DLD1 (cell line): Measurements from ENCODE around the gene ABLIM1.

Source experiments
- in situ Hi-C: cut with HindIII; loops from 2 replicates; pipeline ENCODE4 v1.10.0; 2017; ENCODE audit warnings: low sequenced_read_pairs

ABLIM1 gene

DNA sequence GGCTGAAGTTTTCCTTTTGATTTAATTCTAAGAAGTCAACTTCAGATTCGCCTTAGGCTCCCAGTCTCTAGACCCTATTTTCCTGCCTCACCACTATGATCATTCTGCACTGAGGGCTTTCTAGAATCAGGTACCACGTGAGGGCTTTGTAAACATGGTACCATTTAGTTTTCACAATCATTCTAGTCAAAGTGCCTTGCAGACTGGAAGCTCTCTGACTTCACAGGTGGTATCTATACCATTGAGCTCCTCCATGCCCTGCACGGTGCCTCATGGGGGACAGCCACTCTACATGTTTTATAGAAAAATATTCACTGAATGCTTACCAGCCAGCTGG lies 106.5 kb downstream of the ABLIM1 start:
- in situ Hi-C loops, result no loop called here

DNA sequence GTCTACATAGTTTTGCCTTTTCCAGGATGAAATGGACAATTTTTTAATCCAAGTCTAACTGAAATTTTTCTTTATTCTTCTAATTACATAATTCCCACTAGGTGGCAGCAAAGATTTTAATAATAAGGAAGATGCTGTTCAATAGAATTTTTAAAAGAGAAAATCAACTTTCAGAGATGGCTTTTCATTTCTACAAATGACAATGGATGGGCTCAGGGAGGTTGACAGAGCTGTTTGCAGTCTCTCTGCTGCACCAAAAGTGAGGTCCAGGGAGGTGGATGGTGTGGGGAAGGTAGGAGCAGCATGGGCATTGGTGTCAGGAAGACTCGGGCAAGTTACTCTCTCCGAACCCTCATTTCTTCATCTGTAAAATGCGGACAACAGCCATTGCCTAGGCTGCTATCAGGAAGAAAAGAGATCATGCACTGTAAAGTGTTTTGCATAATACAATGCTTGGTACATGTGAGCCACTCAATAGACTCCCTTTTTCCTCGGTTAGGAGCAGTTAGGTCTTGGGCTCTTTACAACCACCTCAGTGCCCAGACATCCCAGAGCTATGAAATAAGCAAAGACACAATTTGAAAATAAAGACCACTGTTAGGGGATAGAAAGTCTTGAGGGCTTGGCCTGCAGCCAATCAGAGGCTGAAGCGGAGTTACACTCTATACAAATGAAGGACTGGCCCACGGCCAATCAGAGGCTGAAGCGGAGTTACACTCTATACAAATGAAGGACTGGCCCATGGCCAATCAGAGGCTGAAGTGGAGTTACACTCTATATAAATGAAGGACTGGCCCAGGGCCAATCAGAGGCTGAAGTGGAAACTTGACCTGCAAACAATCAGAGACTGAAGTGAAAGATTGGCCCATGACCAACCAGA lies 107.1 kb downstream of the ABLIM1 start:
- in situ Hi-C loops, result no loop called here

DNA sequence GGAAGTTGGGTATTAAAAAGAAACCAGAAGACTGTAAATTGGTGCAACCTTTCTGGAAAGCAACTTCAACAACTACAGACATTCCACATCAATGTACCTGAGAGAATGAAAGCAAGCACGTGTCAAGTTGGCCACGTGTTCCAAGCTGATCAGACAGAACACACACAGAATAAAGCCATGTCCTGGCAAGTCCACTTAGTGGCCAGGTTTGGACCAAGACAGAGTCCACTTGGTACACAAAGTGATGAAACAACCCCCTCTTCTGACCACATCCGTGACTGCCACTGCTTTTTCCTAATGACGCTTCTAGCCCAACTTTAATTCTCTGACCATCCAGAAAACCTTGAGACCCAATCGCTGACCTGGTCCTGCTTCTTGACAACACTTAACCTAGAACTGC lies 109.4 kb downstream of the ABLIM1 start:
- in situ Hi-C loops, result loop anchor here (5.0 kb wide), 1 partner anchor 246 kb away; no protein-coding TSS in a partner anchor

DNA sequence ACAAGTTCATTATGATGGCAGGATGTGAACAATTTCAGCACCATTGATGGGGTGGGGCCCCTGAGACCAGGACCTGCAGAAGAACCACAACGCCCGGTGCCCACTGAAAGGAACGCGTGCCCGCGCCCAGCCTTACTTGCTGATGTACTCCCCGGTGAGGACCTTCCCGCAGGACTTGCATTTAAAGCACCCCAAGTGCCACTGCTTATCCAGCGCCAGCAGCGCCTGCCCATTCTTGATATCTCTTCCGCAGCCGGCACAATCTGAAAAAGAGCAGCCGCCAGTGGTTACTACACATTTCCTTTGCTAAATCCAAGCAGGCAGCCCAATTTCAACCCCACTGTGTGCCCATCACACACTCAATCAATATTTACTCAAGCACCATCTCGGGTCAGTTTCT lies 110.6 kb downstream of the ABLIM1 start:
- in situ Hi-C loops, result loop anchor here (5.0 kb wide), 1 partner anchor 245 kb away; no protein-coding TSS in a partner anchor

DNA sequence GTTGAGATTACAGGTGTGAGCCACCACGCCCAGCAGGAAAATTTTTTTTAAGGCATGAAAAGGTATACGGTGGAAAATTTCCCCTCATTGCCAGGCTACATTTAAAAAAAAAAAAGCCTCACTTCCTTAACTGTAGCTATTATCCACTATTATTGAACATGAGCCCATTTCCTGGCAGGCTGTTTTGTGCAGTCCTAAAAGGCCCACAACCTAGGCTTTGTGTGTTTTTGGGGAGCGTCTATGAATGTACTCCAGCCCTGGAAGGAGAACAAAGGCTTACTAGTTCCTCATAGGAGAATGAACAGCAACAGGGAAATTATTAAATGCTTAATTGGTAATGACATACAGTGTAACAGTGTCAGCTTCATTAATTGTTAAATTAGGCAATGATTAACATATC lies 111.0 kb downstream of the ABLIM1 start:
- in situ Hi-C loops, result loop anchor here (5.0 kb wide), 1 partner anchor 245 kb away; no protein-coding TSS in a partner anchor

DNA sequence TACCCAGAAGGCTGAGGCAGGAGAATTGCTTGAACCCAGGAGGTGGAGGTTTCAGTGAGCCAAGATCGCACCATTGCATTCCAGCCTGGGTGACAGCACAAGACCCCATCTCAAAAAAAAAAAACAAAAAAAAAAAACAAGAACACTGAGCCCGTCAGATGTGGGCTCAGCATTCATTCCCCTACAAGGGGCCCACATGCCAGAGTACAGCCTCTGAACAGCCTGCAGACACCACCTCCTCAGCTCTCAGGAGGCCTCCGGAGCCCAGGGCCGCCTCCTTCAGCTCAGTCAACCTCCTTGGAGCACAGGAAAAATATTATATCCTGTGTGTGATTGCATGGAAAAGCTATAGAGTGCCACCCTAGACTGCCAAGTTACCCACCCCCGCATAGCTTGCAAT lies 112.3 kb downstream of the ABLIM1 start:
- in situ Hi-C loops, result loop anchor here (5.0 kb wide), 1 partner anchor 244 kb away; no protein-coding TSS in a partner anchor

DNA sequence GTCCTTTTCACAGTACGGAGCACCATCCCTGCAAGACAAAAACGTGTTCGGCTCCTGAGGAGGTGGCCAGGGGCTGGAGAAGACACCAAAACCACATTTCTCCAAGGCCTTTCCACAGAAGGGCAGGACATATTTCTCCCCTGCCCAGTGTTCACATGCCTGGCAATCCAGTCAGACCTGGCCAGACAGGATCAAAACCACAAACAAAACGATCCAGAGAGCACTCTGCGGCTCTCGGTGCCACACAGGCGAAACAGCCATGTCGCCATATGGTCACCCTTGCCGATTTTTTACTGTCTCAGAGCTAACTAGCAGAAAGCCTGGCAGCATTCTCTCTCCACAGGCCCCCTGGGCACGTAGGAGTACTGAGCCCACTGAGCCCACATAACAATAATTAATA lies 113.0 kb downstream of the ABLIM1 start:
- in situ Hi-C loops, result loop anchor here (5.0 kb wide), 1 partner anchor 243 kb away; no protein-coding TSS in a partner anchor

DNA sequence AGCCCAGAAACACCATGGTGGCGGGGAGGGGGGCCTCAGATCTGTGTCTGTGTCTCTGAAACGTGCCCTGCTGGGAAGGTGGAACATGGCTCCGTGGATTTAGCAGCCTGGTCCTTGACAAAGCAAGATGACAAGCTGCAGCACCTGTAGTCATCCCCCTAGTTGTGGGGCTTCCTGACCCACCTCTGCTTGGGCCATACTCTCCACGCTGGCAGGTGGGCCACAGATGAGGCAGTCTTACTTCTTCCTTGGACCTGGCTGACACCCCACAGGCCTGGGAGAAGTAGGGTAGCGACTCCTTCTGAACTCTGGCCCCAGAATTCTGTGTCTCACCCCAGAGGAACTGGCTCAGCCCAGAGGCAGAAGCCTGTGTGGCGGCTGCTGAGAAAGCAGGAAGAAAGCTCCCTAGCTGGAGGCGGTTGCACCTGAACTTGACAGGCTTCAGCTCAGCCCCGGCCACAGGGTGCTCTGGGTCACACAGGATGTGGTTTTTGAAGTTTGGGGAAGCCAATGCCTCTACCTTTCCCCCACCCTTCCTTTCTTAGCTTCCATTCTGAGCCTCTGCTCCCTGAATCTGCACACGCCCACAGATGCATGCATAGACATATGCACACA lies 113.9 kb downstream of the ABLIM1 start:
- in situ Hi-C loops, result no loop called here

DNA sequence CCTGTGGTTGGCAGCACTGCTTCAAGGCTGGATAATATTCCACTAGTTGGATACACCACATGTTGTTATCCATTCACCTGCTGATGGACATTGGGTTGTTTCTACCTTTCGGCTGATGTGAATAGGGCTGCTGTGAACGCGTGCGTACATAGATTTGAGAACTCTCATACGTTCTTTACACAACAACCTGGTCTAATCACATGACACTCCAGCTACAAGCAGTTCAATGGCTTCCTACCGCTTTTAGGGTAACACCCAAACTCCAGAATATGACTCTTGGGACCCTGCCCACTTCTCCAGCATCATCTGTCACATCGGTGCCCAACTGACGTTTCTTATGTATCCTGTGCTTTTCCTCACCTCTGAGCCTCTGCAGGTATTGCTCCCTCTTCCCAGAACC lies 114.6 kb downstream of the ABLIM1 start:
- in situ Hi-C loops, result no loop called here

DNA sequence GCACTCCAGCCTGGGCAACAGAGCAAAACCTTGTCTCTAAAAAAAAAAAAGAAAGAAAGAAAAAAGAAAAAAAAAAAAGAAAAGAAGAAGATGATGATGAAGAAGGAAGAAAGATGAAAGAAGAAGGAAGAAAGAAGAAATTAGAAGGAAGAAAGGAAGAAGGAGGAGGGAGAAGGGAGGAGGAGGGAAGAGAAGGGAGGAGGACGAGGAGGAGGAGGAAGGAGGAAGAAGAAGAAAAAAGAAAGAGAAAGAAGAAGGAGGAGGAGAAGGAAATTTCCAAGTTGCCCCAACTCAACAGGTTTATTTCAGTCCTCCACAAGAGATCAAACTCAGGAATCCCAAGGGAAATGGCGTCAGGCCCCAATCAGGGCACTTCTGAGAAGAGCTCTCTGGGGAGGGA lies 115.7 kb downstream of the ABLIM1 start:
- in situ Hi-C loops, result no loop called here

DNA sequence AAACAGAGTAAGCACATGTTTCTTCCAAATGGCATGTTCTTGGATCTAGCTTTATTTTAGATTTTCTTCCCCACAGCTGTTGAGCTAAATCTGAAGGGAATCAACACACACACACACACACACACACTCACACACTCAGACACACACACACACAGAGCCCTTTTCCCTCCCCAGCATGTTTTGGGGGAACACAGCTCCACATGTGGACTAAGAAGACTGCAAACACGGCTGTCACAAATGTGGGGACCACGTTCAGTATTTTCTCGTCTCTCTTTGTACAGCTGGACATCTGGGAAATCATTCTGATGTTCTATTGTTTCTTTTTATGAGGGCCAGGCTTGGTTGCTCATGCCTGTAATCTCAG lies 116.3 kb downstream of the ABLIM1 start:
- in situ Hi-C loops, result no loop called here

DNA sequence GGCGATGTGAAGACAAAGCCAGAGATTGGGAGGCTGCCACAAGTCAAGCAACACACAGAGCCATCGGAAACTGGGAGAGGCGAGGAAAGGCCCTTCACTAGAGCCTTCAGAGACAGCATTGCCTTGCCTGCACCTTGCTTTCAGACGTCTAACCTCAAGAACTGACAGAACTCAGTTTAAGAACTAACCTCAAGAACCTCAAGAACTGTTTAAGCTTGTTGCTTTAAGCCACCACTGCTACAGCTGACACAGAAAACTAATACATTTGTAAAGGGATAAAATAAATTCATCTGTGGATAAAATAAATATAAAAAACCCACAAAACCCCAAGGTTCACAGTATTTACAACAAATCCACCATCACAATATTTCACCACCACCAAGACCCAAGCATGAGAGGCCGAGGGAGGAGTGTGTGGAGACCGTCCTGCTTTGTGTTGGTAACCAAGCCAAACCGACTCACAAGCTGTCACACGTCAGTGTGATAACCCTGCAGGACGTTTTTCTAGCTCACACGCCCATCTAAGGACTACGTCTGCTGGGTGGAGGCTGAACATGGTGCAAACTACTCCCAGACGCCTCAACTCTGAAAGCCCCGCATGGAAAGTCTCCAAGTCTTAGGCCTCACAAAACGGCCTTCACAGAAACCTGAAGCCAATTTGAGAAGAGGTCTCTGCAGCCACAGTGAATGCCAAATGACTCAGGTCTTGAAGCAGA lies 116.8 kb downstream of the ABLIM1 start:
- in situ Hi-C loops, result no loop called here

DNA sequence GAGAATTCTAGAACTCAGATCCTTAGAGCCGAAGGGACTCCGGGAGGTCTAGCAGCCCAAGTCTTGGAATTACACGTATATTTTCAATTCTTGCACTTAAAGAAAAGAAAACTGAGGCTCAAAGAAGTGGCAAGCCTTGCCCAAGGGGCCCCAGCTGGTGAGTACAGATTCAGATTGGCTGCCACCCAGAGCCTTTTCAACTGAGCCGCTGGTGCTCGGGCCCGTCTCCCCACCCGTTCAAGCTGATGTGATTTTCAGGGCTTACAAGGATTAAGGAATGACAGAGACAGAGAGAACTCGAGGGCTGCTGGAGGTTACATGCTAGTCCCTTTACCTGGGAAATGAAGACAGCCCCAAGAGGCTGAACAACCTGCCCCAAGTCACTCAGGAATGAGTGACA lies 117.8 kb downstream of the ABLIM1 start:
- in situ Hi-C loops, result no loop called here

DNA sequence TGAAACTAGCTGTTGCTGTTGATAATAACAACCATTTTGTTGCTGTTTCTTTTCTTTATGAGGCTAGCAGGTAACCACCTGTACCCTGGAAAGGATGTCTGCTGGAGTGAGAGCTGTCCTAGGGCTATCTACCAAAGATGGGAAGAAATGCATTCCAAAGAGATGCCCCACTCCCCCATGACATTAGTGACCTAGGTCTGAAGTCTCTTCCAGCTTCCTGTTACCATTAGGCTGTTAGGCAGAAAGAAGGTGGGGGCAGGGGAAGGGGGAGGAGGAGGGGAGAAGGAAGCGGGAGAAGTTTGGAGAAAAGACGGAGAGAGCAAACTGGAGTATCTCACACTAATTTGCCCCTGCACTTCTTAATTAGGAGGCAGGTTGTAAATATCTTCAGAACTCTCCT lies 118.5 kb downstream of the ABLIM1 start:
- in situ Hi-C loops, result no loop called here

DNA sequence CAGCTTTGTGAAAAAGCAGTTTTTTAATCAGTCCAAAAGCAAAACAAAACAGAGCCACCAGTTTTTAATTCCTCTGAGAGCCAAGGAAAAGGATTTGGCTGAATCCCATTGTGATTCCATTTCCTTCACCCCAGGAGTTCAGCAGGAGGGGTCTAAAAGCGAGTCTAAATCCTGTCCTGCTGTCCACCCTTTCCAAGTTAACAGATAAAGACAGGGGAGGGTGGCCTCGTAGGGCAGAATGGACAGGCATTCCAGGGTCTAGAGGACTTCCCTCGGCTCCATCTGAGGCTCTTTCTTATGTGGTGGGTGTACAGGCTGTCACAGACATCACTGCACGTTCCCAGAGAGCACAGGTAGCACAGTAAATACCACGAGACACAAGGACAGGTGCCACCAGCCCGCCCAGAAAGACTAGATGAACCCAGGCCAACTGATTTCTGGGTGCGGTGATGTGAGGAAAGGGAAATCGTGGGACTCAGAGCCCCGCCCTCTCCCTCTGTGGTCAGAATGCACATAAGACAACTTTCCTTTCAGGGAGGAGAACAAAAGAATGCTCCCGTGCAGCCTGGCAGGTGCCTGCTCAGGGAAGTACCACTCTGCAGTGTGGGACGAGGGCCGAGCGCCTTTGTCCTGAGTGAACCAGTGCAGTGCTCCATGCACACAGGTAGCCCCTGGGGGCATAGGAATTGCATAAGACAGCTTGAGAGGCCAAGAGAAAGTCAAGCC lies 119.7 kb downstream of the ABLIM1 start:
- in situ Hi-C loops, result no loop called here

DNA sequence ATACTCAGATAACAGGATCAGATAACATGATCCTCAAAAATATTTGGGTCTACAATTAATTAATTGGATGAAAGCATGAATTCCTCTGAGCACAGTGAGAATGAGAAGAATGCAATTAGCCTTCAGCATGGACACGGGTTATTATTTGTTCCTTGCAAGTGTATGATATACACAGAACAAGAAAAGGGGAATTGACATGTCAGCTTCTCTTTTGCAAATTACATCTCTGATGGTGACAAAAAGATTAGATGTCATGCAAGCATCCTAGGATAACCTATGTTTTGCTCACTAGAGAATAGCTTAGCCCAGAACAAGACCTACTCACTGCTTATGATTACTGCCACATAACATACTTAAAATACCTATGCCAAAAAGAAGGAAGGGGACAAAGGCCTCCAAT lies 120.3 kb downstream of the ABLIM1 start:
- in situ Hi-C loops, result no loop called here

DNA sequence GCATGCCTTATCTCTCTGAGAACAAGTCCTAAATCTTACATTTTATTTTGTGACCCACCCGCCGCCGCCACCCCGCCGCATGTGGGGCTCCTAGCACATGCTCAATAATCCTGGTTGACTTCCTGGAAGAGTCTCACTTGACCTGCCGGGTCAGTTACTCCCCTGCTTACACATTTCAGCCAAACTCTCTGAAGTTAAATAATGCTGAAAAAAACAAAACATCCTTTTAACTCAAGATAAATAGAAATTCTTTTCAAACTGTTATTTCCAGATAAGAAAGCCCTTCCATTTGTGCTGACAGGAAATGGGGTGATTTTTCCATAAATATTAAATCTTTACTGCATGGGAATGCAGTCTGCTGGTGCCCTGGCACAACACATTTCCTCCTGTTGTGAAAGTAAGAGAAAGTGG lies 123.5 kb downstream of the ABLIM1 start:
- in situ Hi-C loops, result no loop called here

DNA sequence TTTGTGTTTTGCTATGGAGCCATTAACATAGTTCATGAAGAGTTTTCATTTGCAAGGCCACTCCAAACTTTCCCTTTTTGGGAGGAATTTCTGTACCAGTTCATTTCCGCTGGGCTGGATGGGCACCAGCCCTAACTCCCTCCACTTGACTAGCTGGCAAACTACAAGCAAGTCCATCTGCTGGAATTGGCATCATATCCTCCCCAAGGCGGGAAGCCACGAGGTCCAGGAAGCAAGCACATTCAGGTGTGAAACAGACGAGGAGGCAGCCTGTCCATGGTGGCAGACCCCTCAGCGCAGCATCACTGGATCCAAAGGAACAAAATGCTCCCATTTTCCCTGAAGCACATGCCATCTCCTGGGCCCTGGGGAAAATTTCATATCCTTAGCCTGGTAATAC lies 125.8 kb downstream of the ABLIM1 start:
- in situ Hi-C loops, result no loop called here

DNA sequence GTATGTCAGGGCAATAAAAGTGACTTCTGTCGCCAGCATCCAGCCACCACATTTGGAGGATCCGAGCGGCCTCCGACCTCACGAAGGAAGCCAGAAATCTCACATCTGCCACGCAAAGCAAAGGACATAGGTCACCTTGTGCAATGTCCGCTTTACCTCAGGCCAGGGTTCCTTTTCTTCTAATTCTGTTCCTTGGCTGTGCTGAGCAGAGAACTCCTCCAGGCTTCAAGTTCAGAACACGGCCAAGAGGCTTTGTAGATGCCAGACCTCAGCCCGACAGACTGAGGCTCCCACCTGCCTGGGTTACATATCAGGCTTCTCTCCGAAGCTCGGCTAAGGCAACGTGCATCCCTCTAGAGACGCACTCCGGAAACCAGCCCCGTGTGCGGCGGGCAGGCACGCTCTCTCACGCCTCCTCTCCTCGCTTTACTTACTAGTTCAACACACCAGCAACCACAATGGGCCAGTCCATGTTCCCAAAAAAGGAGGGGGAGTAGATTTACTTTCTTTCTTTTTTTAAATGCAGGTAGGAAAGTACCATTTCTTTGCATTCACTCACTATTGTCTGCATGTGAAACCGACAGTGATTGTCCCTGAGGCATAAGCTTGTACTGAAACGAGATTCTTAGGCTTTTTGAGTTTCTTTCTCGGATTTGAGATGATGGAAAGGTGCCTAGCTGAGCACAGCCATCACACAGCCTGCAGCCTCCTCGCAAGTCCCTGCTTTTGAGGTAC lies 131.4 kb downstream of the ABLIM1 start:
- in situ Hi-C loops, result no loop called here

DNA sequence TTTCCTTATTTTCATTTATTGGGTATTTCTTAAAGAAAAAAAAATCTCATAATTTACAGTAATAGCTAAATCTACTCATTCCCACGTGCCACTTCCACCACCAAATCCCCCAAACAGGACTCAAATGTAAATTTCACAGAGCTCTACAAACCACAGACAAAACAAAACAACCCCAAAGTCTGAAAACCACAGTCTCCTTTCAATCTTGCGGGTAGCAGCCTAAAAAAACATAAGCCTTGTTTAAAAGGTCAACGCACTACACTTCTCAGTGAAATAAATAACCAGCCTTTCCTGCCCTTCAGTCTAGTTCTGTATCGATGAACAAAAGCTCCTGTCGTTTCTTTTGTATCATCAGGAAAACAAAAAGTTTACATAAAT lies 132.0 kb downstream of the ABLIM1 start:
- in situ Hi-C loops, result no loop called here
